Nephron (organoid): ENCODE results near the gene VSIG8.
A peak's percentile ranks its signal among the peaks of the same experiment; 100 is the strongest.

ENCODE experiments used
- H3K27ac Mint-ChIP-seq, 3 experiments: 2 replicates each; pipeline ENCODE4 v1.8.0; 2020; ENCODE audit warnings: mixed read lengths in 3 of 3, mild to moderate bottlenecking in 2 of 3, moderate library complexity in 1 of 3
- H3K27me3 Mint-ChIP-seq: 2 replicates; pipeline ENCODE4 v1.8.0; 2021; ENCODE audit warnings: low read depth, mild to moderate bottlenecking, moderate library complexity, mixed read lengths
- H3K36me3 Mint-ChIP-seq: 2 replicates; pipeline ENCODE4 v1.8.0; 2020; ENCODE audit warnings: low read depth, mixed read lengths
- H3K4me1 Mint-ChIP-seq: 2 replicates; pipeline ENCODE4 v1.8.0; 2020; ENCODE audit warnings: mixed read lengths
- H3K4me3 Mint-ChIP-seq, 3 experiments: 2 replicates each; pipeline ENCODE4 v1.8.0; 2020; ENCODE audit warnings: mild to moderate bottlenecking in 3 of 3, mixed read lengths in 3 of 3, moderate library complexity in 2 of 3
- H3K9me3 Mint-ChIP-seq: 2 replicates; pipeline ENCODE4 v1.8.0; 2020; ENCODE audit warnings: mixed read lengths
- TF ChIP-seq, protein P1 (sequence below), 3 experiments: fragments of 200-600 bp; sonication (generic); IDR thresholded peaks; one replicate each; pipeline ENCODE4 v1.5.0; 2021; ENCODE audit warnings: antibody characterized with exemption in 3 of 3; ENCODE audit not compliant: unreplicated experiment in 3 of 3

VSIG8 gene

DNA sequence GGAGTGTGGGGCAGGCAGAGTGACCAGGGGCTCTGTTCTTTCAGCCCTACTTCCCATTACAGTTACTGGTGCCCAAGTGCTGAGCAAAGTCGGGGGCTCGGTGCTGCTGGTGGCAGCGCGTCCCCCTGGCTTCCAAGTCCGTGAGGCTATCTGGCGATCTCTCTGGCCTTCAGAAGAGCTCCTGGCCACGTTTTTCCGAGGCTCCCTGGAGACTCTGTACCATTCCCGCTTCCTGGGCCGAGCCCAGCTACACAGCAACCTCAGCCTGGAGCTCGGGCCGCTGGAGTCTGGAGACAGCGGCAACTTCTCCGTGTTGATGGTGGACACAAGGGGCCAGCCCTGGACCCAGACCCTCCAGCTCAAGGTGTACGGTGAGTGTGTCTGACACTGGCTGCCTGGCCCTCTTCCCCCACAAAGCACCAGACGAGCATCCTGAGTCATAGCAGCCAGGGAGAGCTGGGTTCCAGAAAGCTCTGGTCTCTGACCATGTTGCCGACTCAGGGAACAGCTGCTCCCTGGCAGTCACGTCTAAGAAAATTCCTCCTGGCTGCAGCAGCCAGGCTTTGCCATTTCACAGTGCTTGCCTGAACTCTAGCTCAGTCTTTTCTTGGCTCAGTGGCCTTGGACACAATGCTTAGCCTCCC, 32.5 kb downstream of the VSIG8 start:
- Mint-ChIP-seq H3K27ac (peak overlapping the region; percentile 66 to 95 (median 89)), H3K9me3 (no peaks in the 10 kb centered on the region), H3K4me1 (peaks cover 11% of the 10 kb centered on the region), H3K4me3 (no peak overlapping the region), H3K27me3 (peaks cover 23% of the 10 kb centered on the region), H3K36me3 (no peaks in the 10 kb centered on the region)
- TF ChIP-seq, protein P1, sequence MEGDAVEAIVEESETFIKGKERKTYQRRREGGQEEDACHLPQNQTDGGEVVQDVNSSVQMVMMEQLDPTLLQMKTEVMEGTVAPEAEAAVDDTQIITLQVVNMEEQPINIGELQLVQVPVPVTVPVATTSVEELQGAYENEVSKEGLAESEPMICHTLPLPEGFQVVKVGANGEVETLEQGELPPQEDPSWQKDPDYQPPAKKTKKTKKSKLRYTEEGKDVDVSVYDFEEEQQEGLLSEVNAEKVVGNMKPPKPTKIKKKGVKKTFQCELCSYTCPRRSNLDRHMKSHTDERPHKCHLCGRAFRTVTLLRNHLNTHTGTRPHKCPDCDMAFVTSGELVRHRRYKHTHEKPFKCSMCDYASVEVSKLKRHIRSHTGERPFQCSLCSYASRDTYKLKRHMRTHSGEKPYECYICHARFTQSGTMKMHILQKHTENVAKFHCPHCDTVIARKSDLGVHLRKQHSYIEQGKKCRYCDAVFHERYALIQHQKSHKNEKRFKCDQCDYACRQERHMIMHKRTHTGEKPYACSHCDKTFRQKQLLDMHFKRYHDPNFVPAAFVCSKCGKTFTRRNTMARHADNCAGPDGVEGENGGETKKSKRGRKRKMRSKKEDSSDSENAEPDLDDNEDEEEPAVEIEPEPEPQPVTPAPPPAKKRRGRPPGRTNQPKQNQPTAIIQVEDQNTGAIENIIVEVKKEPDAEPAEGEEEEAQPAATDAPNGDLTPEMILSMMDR (IDR thresholded peaks at IDR 0.05; ENCODE audit: unreplicated experiment in 3 of 3) = no peak

DNA sequence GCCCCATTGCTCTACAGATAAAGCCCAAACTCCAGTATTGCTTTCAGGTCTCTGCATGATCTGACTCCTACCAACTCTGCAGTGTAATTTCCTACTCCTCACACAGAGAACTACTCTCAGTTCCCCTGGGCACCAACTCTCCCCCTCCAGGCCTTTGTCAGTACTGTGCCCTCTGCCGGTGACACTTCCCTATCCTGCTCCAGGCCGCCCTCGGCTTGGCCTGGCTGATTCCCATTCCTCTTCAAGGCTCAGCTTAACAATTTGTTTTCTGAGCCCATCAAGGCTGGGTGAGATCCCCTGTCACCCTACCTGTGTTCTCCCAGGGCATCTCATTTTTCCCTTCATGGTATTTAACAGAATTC, 33.2 kb downstream of the VSIG8 start:
- Mint-ChIP-seq H3K4me1 (peaks cover 11% of the 10 kb centered on the region), H3K27ac (peak overlapping the region; percentile 66 to 95 (median 89)), H3K36me3 (no peaks in the 10 kb centered on the region), H3K27me3 (peaks cover 30% of the 10 kb centered on the region), H3K4me3 (peak overlapping the region; percentile 5 to 44 (median 17)), H3K9me3 (no peaks in the 10 kb centered on the region)
- TF ChIP-seq, protein P1 (IDR thresholded peaks at IDR 0.05; ENCODE audit: unreplicated experiment in 3 of 3) = peak; percentile 35 to 48 (median 36)

DNA sequence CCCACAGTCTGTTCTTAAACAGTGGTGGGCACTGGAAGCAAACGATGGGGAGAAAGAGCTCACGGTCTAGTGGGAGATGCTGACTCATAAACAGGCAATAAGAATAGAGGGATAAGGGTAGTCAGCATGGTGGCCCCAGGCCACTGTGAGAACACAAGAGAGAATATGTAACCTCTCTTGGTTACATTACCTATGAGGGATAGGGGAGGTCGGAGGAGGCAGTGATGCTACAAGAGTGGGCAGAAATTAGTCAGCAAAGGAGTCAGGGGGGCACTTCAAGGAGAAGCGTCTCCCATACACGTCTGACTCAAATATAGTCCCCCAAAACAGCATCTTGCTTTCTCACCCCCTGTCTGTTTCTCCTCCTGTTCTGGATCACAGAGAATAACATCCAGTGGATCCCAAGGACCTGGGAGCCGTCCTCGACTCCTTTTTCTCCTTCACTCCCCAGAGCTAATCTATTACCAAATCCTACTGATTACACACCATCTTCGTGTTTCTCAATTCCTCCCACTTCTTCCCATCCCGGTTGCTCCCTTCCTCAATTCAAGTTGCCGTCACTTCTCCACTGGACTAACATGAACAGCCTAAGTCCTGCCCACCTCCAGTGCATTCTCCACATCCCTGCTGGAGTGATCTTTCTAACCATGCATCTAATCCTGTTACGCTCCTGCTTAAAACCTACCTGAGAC, 33.7 kb downstream of the VSIG8 start:
- H3K27ac Mint-ChIP-seq = peak overlapping the region; percentile 66 to 95 (median 89)
- H3K4me3 Mint-ChIP-seq = peak overlapping the region; percentile 5 to 50 (median 24)
- no peaks in the 10 kb centered on the region for H3K36me3 Mint-ChIP-seq
- TF ChIP-seq, protein P1 (IDR thresholded peaks at IDR 0.05; ENCODE audit: unreplicated experiment in 3 of 3) = no peak
- peaks cover 34% of the 10 kb centered on the region for H3K27me3 Mint-ChIP-seq
- peaks cover 11% of the 10 kb centered on the region for H3K4me1 Mint-ChIP-seq
- no peaks in the 10 kb centered on the region for H3K9me3 Mint-ChIP-seq

DNA sequence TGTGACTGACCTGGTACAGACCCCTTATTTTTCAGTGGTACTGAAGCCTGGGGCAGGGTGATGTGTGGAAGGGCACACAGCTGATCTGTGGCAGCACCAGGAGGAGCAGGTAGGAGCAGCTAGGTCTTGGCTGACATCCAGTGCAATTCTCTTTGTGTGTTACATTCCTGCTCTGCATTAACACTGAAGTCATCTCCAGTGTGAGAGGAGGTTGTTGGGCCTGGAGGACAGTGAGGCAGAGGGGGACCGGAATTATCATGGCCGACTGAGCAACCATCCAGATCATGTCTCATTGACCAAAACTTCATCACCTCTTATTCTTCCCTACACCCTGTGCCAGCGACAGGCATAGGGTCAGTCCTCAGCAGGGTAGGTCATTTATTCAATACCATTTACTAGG, 34.3 kb downstream of the VSIG8 start:
- Mint-ChIP-seq H3K36me3 (no peaks in the 10 kb centered on the region), H3K27ac (peak overlapping the region; percentile 45 to 95 (median 80)), H3K4me1 (peaks cover 16% of the 10 kb centered on the region), H3K9me3 (no peaks in the 10 kb centered on the region), H3K27me3 (peaks cover 40% of the 10 kb centered on the region), H3K4me3 (peak overlapping the region in 2 of 3 experiments; percentile 24 to 50)
- TF ChIP-seq, protein P1 (IDR thresholded peaks at IDR 0.05; ENCODE audit: unreplicated experiment in 3 of 3) = no peak

DNA sequence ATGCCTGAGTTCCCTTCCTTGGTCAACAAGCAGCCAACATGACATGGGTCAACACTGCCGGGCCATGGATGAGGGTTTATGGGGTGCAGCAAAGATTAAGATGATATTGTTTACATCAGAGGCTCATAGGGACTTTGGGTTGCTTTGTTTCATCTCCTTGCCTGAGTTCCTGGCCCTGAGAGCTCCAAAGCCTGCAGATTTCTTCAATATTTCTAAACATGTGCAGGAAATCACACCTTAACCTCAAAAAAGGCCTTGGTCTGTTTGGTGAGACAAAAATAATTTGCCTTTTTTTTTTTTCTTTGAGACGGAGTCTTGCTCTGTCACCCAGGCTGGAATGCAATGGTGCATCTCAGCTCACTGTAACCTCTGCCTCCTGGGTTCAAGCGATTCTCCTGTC, 34.9 kb downstream of the VSIG8 start:
- TF ChIP-seq, protein P1 (IDR thresholded peaks at IDR 0.05; ENCODE audit: unreplicated experiment in 3 of 3) = no peak
- Mint-ChIP-seq H3K4me1 (peaks cover 18% of the 10 kb centered on the region), H3K27ac (no peak overlapping the region), H3K27me3 (peaks cover 46% of the 10 kb centered on the region), H3K36me3 (no peaks in the 10 kb centered on the region), H3K4me3 (no peak overlapping the region), H3K9me3 (no peaks in the 10 kb centered on the region)
